ENCODE results near the gene TMEM273. TPM values are rescaled to one million over a fixed set of nuclear protein-coding genes. Genes with fewer than 3 reads are reported as not detected.

The TMEM273 gene
- total RNA-seq, 1 donor from 2014 or later = 8.5 TPM

GRCh38 chr10:49141541-49142332, 46.5 kb downstream of the TMEM273 start:
- Mint-ChIP-seq H3K36me3 (ENCODE audit: low read depth) (no peaks in the 10 kb centered on the region), H3K9me3 (no peaks in the 10 kb centered on the region), H3K4me1 (no peaks in the 10 kb centered on the region), H3K4me3 (no peak overlapping the region), H3K27me3 (peaks cover 1% of the 10 kb centered on the region), H3K27ac (no peak overlapping the region)
- ATAC-seq (ENCODE audit: low read depth) (no peak), DNase-seq (no peak)
- ChIA-PET CTCF (no interaction called here), POLR2A (no interaction called here)
- TF ChIP-seq CTCF (IDR thresholded peaks at IDR 0.05) = no peak
- intact Hi-C loops (cut with micrococcal nuclease) = no loop called here

- POLR2A ChIA-PET = no interaction called here
- Mint-ChIP-seq H3K4me1 (peaks cover 6% of the 10 kb centered on the region), H3K9me3 (peaks cover 2% of the 10 kb centered on the region), H3K36me3 (ENCODE audit: low read depth) (no peaks in the 10 kb centered on the region), H3K4me3 (no peak overlapping the region), H3K27ac (no peak overlapping the region), H3K27me3 (peaks cover 1% of the 10 kb centered on the region)
- ATAC-seq (ENCODE audit: low read depth) (no peak), DNase-seq (no peak)
- CTCF ChIA-PET = no interaction called here
- TF ChIP-seq CTCF (IDR thresholded peaks at IDR 0.05) = no peak
- intact Hi-C loops (cut with micrococcal nuclease) = no loop called here
These were observed 47.6 kb downstream of the TMEM273 start for GRCh38 chr10:49140304-49141177.

- H3K27ac Mint-ChIP-seq = no peak overlapping the region
- H3K4me1 Mint-ChIP-seq = peaks cover 13% of the 10 kb centered on the region
- ChIA-PET POLR2A (no interaction called here), CTCF (no interaction called here)
- no peaks in the 10 kb centered on the region for H3K36me3 Mint-ChIP-seq (ENCODE audit: low read depth)
- H3K9me3 Mint-ChIP-seq = peaks cover 2% of the 10 kb centered on the region
- intact Hi-C loops (cut with micrococcal nuclease) = no loop called here
- no peak overlapping the region for H3K4me3 Mint-ChIP-seq
- ATAC-seq (ENCODE audit: low read depth) (no peak), DNase-seq (no peak)
- H3K27me3 Mint-ChIP-seq = peaks cover 1% of the 10 kb centered on the region
- no peak for TF ChIP-seq CTCF (IDR thresholded peaks at IDR 0.05)
These were observed 48.4 kb downstream of the TMEM273 start for GRCh38 chr10:49139846-49140195.

- TF ChIP-seq CTCF (IDR thresholded peaks at IDR 0.05) = no peak
- no peak overlapping the region for H3K4me3 Mint-ChIP-seq
- ChIA-PET CTCF (no interaction called here), POLR2A (no interaction called here)
- DNase-seq (no peak), ATAC-seq (ENCODE audit: low read depth) (no peak)
- intact Hi-C loops (cut with micrococcal nuclease) = no loop called here
- no peaks in the 10 kb centered on the region for H3K36me3 Mint-ChIP-seq (ENCODE audit: low read depth)
- H3K9me3 Mint-ChIP-seq = peaks cover 2% of the 10 kb centered on the region
- peaks cover 19% of the 10 kb centered on the region for H3K4me1 Mint-ChIP-seq
- H3K27me3 Mint-ChIP-seq = peaks cover 1% of the 10 kb centered on the region
- H3K27ac Mint-ChIP-seq = no peak overlapping the region
These were observed 49.0 kb downstream of the TMEM273 start for GRCh38 chr10:49139028-49139845.

Measured in activated B cell treated with CpG ODN at 0.5 μM for 24 hours (primary cell).